Measurements from ENCODE around the gene VPS13D.
A peak's percentile ranks its signal among the peaks of the same experiment; 100 is the strongest.

VPS13D gene

DNA sequence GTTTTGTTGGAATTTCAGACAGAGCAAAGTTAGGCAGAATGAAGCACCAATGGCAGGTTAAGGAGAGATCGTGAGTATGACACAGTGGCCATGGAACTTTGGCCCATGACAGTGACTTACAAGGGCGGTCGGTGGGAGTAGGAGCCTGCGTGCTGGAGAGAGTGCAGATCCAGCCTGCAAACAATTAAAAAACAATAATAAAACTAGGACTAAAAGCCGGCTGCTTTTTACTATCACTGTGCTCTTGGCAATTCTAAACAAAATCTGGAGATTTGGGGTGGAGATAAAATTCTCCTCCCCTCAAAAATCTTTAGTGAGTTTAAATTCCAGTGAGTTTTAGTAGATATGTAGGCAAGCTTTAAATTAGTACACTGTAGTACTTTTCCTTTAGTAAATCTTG, 291.3 kb downstream of the VPS13D start:
- TF ChIP-seq REST (IDR thresholded peaks at IDR 0.05; ENCODE audit: low read depth): no peak
- no peak for TF ChIP-seq TEAD4 (IDR thresholded peaks at IDR 0.05)
- no peak for TF ChIP-seq USF1 (IDR thresholded peaks at IDR 0.05)
- TF ChIP-seq CEBPB (IDR thresholded peaks at IDR 0.05): no peak
- no peak for TF ChIP-seq NFIC (IDR thresholded peaks at IDR 0.05)
- no peak for TF ChIP-seq CREB1 (IDR thresholded peaks at IDR 0.05; ENCODE audit: low read depth)
- TF ChIP-seq YY1 (IDR thresholded peaks at IDR 0.05; ENCODE audit: low read depth): no peak
- TF ChIP-seq EGR1 (IDR thresholded peaks at IDR 0.05): no peak
- no peak for TF ChIP-seq RAD21 (IDR thresholded peaks at IDR 0.05; ENCODE audit: low read depth)
- no peak for TF ChIP-seq ZBTB7A (IDR thresholded peaks at IDR 0.05; ENCODE audit: low read depth)
- TF ChIP-seq FOXM1 (IDR thresholded peaks at IDR 0.05; ENCODE audit: borderline replicate concordance, low read depth): no peak
- no peak for TF ChIP-seq TAF1 (IDR thresholded peaks at IDR 0.05; ENCODE audit: low read depth)
- TF ChIP-seq EP300 (IDR thresholded peaks at IDR 0.05; ENCODE audit: borderline replicate concordance): no peak
- TF ChIP-seq, protein P1, sequence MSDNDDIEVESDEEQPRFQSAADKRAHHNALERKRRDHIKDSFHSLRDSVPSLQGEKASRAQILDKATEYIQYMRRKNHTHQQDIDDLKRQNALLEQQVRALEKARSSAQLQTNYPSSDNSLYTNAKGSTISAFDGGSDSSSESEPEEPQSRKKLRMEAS (IDR thresholded peaks at IDR 0.05): no peak

- TF ChIP-seq NFIC (IDR thresholded peaks at IDR 0.05) (no peak), TAF1 (IDR thresholded peaks at IDR 0.05; ENCODE audit: low read depth) (no peak), ZBTB7A (IDR thresholded peaks at IDR 0.05; ENCODE audit: low read depth) (no peak), USF1 (IDR thresholded peaks at IDR 0.05) (no peak), CREB1 (IDR thresholded peaks at IDR 0.05; ENCODE audit: low read depth) (no peak), YY1 (IDR thresholded peaks at IDR 0.05; ENCODE audit: low read depth) (no peak), RAD21 (IDR thresholded peaks at IDR 0.05; ENCODE audit: low read depth) (no peak), FOXM1 (IDR thresholded peaks at IDR 0.05; ENCODE audit: borderline replicate concordance, low read depth) (no peak), CEBPB (IDR thresholded peaks at IDR 0.05) (no peak), EP300 (IDR thresholded peaks at IDR 0.05; ENCODE audit: borderline replicate concordance) (no peak), EGR1 (IDR thresholded peaks at IDR 0.05) (no peak)
- TF ChIP-seq, protein P1 (IDR thresholded peaks at IDR 0.05): no peak
Observed at GRCh38 chr1:12524266-12524665, 294.4 kb downstream of the VPS13D start.

DNA sequence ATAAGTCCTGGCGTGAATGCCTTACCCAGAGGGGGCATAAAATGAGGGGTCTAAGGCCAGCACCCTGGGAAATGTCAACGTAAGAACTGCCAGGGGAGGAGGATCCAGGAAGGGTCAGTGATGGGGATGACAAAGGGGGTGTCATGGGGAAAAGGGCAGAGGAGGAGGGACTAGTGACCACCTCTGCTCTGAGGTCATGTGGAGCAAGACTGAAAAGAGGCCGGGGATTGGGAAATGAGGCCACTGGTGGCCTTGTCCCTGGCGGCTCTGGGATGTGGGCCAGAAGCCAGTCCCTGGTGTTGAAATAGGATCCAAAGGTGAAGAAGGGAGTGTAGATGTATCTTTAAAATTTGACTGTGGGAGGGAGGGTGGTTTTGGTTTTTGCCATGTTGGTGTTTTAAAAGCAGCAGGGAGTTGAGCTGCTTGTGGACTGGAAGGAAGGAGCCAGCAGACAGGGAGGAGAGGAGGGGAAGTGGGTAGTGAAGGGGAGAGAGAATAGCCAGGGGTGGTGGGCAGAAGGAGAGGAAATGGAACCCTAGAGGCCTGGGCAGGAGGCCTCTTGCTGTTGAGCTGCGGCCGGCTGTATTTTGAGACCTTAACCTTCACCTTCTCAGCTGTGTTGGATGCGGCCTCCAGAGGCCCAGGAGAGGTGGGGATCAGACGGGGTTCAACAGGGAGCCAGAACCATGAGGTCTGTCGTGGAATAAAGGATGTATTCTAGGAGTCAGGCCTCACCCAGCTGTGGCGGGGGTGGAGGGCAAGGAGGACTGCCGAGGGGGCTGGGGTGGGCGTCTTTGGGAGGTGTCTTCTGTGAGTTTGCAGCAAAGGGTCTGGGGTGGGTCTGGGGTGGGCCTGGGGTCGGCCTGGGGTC, 295.7 kb downstream of the VPS13D start:
- peak; percentile 25; the same call in 1 of the 2 replicates for TF ChIP-seq NFIC (IDR thresholded peaks at IDR 0.05)
- no peak for TF ChIP-seq CREB1 (IDR thresholded peaks at IDR 0.05; ENCODE audit: low read depth)
- TF ChIP-seq EP300 (IDR thresholded peaks at IDR 0.05; ENCODE audit: borderline replicate concordance): no peak
- TF ChIP-seq, protein P1 (IDR thresholded peaks at IDR 0.05): no peak
- TF ChIP-seq ZBTB7A (IDR thresholded peaks at IDR 0.05; ENCODE audit: low read depth): no peak
- no peak for TF ChIP-seq TCF12 (IDR thresholded peaks at IDR 0.05; ENCODE audit: low read depth)
- no peak for TF ChIP-seq REST (IDR thresholded peaks at IDR 0.05; ENCODE audit: low read depth)
- no peak for TF ChIP-seq TAF1 (IDR thresholded peaks at IDR 0.05; ENCODE audit: low read depth)

- TF ChIP-seq NFIC (IDR thresholded peaks at IDR 0.05): no peak
- TF ChIP-seq FOXM1 (IDR thresholded peaks at IDR 0.05; ENCODE audit: borderline replicate concordance, low read depth): no peak
Observed at GRCh38 chr1:12527564-12527963, 297.7 kb downstream of the VPS13D start.

DNA sequence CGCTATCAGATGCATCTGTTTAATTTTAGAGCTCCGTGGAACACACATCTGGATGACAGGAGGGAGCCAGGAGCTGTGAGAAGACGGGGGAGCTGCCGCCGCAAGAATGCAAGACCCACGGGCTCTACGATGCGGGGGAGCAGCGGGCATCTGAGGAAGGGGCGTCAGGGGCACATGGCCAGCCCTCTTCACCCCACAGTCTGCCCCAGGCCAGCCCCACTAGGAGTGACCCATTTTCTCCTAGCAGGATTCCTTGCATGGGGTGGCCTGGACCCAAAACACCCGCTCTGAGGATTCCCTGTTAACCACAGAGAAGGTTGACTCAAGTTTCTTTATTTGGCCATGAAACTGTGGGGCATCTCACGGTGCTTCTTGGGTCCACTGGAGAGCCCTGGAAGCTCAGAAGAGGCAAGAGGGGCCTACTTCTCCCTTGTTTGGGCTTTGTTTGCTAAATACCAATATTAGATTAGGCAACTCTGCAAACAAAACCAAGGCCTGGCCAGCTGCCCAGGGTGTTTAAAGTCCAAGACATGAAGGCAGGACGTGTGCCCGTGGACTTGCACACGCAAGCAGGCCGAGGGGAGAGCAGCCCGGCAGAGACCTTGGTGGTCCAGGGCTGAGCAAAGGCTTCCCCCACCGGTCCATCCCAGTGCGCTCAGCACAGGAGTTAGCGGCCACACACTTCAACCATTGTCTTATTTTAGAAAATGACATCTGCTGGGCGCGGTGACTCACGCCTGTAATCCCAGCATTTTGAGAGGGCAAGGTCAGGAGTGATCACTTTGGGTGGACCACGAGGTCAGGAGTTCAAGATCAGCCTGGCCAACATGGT, 298.4 kb downstream of the VPS13D start:
- 0 out of 2 replicates have a peak, but pooled peaks have one; percentile 31 for TF ChIP-seq CEBPB (IDR thresholded peaks at IDR 0.05)
- TF ChIP-seq FOXM1 (IDR thresholded peaks at IDR 0.05; ENCODE audit: borderline replicate concordance, low read depth): no peak
- TF ChIP-seq NFIC (IDR thresholded peaks at IDR 0.05): no peak
- no peak for TF ChIP-seq ZBTB7A (IDR thresholded peaks at IDR 0.05; ENCODE audit: low read depth)
- no peak for TF ChIP-seq USF1 (IDR thresholded peaks at IDR 0.05)
